Gastroesophageal sphincter (tissue), 4 donors: ENCODE results near the gene CFAP61. TPM values are rescaled to one million over a fixed set of nuclear protein-coding genes. Genes with fewer than 3 reads are reported as not detected.

Experiments used
- ATAC-seq: fragments of 150-250 bp; one replicate; pipeline ENCODE4 v1.9.1; 2016; ENCODE audit warnings: mild to moderate bottlenecking, moderate library complexity
- H3K27ac ChIP-seq, 4 donors: fragments of 200-600 bp; sonication (generic) in 3 of 4; 1 replicate in 3 of 4; 2 replicates in 1 of 4; pipeline ENCODE4 v1.5.1; 2016 to 2019
- H3K27me3 ChIP-seq: fragments of 200-600 bp; sonication (generic); one replicate; pipeline ENCODE4 v1.5.1; 2019
- H3K36me3 ChIP-seq, 2 donors: fragments of 200-600 bp; sonication (generic); one replicate each; pipeline ENCODE4 v1.5.1; 2019; ENCODE audit warnings: control low read depth in 1 of 2
- H3K4me1 ChIP-seq, 3 donors: fragments of 200-600 bp; sonication (generic); 1 replicate in 2 of 3; 2 replicates in 1 of 3; pipeline ENCODE4 v1.5.1; 2016 to 2019; ENCODE audit warnings: control low read depth in 2 of 3
- H3K4me3 ChIP-seq, 2 donors: fragments of 200-600 bp; sonication (generic); one replicate each; pipeline ENCODE4 v1.5.1; 2019; ENCODE audit warnings: mild to moderate bottlenecking in 1 of 2, moderate library complexity in 1 of 2
- H3K9me3 ChIP-seq, 3 donors: fragments of 200-600 bp; sonication (generic); one replicate each; pipeline ENCODE4 v1.5.1; 2017 to 2019; ENCODE audit warnings: control low read depth in 2 of 3
- CTCF ChIP-seq, 4 experiments: fragments of 200-600 bp in 2 of 4; fragments of 450-650 bp in 2 of 4; sonication (generic) in 1 of 4; IDR thresholded peaks; one replicate each; pipeline ENCODE4 v1.5.1; 2017 to 2019; ENCODE audit warnings: antibody characterized with exemption in 4 of 4, mild to moderate bottlenecking in 2 of 4, moderate library complexity in 2 of 4
- EP300 ChIP-seq: sonication (generic); formaldehyde crosslinking; IDR thresholded peaks from one replicate; pipeline ENCODE4 v1.6.1; 2017; ENCODE audit warnings: antibody characterized with exemption, mild to moderate bottlenecking
- POLR2A ChIP-seq, 2 donors: fragments of 450-650 bp; IDR thresholded peaks; one replicate each; pipeline ENCODE4 v1.6.1; 2017; ENCODE audit warnings: antibody characterized with exemption in 2 of 2, mild to moderate bottlenecking in 2 of 2, moderate library complexity in 1 of 2
- POLR2AphosphoS5 ChIP-seq: sonication (generic); formaldehyde crosslinking; IDR thresholded peaks from one replicate; pipeline ENCODE4 v1.6.1; 2017; ENCODE audit warnings: antibody characterized with exemption
- WGBS, 2 donors: methylation state at CpG; one replicate each; pipeline ENCODE4 v1.1.5; 2018; ENCODE audit warnings: low coverage in 1 of 2; 5-methylcytosine and 5-hydroxymethylcytosine counted together
- total RNA-seq, 4 donors: library from RNA; depleted of rRNA; stranded (reverse); fragments of >200 nt; gene quantifications; one replicate each; pipeline ENCODE4 v1.1.0, GENCODE V29; 2016

CFAP61 gene
- total RNA-seq, 4 donors from 2014 or later: 0.27 to 0.54 (median 0.30) TPM; not detected in 1

DNA sequence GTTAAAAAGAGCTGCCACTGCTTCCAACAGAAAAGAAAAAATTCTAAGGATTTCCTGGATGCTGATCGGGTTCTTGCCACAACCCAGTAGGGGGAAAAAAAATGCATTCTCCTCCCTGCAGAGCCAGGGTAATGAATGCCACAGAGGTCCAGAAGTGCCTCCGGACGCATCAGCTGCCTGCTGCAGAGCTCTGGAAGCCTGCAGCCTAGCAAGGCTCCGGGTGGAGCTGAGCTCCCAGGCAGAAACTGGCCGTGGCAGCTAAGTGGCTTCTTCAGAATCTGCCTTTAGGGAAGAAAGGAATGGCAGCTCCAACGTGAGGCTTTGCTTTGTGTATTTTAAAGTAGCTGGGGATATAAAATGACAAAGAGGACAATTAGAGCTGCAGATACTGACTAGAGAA lies 155.0 kb downstream of the CFAP61 start:
- 9 to 19% methylated on average over 6 of the region's 6 CpGs for WGBS, 2 donors
- H3K9me3 ChIP-seq: no peaks in the 10 kb centered on the region
- H3K36me3 ChIP-seq: no peaks in the 10 kb centered on the region
- H3K4me1 ChIP-seq: no peaks in the 10 kb centered on the region
- TF ChIP-seq POLR2AphosphoS5 (no peak), POLR2A (IDR thresholded peaks at IDR 0.05) (no peak), EP300 (no peak), CTCF (IDR thresholded peaks at IDR 0.05) (no peak)
- ATAC-seq: no peak
- peaks cover 20% of the 10 kb centered on the region for H3K27me3 ChIP-seq
- H3K4me3 ChIP-seq: no peak overlapping the region
- no peak overlapping the region for H3K27ac ChIP-seq

GRCh38 chr20:20207872-20208271 lies 155.5 kb downstream of the CFAP61 start:
- no peaks in the 10 kb centered on the region for H3K4me1 ChIP-seq
- TF ChIP-seq POLR2AphosphoS5 (no peak), POLR2A (IDR thresholded peaks at IDR 0.05) (no peak), CTCF (IDR thresholded peaks at IDR 0.05) (no peak), EP300 (no peak)
- 72 to 75% methylated on average over 6 to 7 of the region's 7 CpGs for WGBS, 2 donors
- no peak overlapping the region for H3K27ac ChIP-seq
- no peak for ATAC-seq
- no peaks in the 10 kb centered on the region for H3K36me3 ChIP-seq
- no peak overlapping the region for H3K4me3 ChIP-seq
- H3K9me3 ChIP-seq: no peaks in the 10 kb centered on the region
- H3K27me3 ChIP-seq: peaks cover 20% of the 10 kb centered on the region

- no peaks in the 10 kb centered on the region for H3K36me3 ChIP-seq
- H3K27me3 ChIP-seq: peaks cover 15% of the 10 kb centered on the region
- H3K4me1 ChIP-seq: no peaks in the 10 kb centered on the region
- no peaks in the 10 kb centered on the region for H3K9me3 ChIP-seq
- no peak overlapping the region for H3K4me3 ChIP-seq
- no peak overlapping the region for H3K27ac ChIP-seq
- no peak for TF ChIP-seq POLR2AphosphoS5
- TF ChIP-seq EP300: no peak
- TF ChIP-seq CTCF (IDR thresholded peaks at IDR 0.05): no peak
- TF ChIP-seq POLR2A (IDR thresholded peaks at IDR 0.05): no peak
- WGBS, 2 donors: 68 to 80% methylated on average over 2 to 3 of the region's 5 CpGs
- ATAC-seq: no peak
These were observed 157.4 kb downstream of the CFAP61 start for GRCh38 chr20:20209684-20210083.

GRCh38 chr20:20210327-20210726 lies 158.0 kb downstream of the CFAP61 start:
- Histone ChIP-seq H3K4me1 (no peaks in the 10 kb centered on the region), H3K4me3 (no peak overlapping the region), H3K27me3 (peaks cover 20% of the 10 kb centered on the region), H3K36me3 (no peaks in the 10 kb centered on the region), H3K27ac (no peak overlapping the region), H3K9me3 (no peaks in the 10 kb centered on the region)
- no peak for ATAC-seq
- TF ChIP-seq POLR2A (IDR thresholded peaks at IDR 0.05) (no peak), POLR2AphosphoS5 (no peak), CTCF (IDR thresholded peaks at IDR 0.05) (no peak), EP300 (no peak)
- 60 to 74% methylated on average over 1 to 5 of the region's 5 CpGs for WGBS, 2 donors

- Histone ChIP-seq H3K4me3 (no peak overlapping the region), H3K9me3 (no peaks in the 10 kb centered on the region), H3K36me3 (no peaks in the 10 kb centered on the region), H3K27ac (no peak overlapping the region), H3K27me3 (peaks cover 22% of the 10 kb centered on the region), H3K4me1 (no peaks in the 10 kb centered on the region)
- WGBS, 2 donors: 69 to 72% methylated on average over 2 to 6 of the region's 6 CpGs
- ATAC-seq: no peak
- TF ChIP-seq POLR2A (IDR thresholded peaks at IDR 0.05) (no peak), CTCF (IDR thresholded peaks at IDR 0.05) (no peak), POLR2AphosphoS5 (no peak), EP300 (no peak)
These were observed 158.6 kb downstream of the CFAP61 start for GRCh38 chr20:20210943-20211273.
